Measurements from ENCODE around the gene COASY. TPM values are rescaled to one million over a fixed set of nuclear protein-coding genes. Genes with fewer than 3 reads are reported as not detected.
A peak's percentile ranks its signal among the peaks of the same experiment; 100 is the strongest.

The COASY gene
- total RNA-seq, 2 donors from 2014 or later: 52.6 to 80.5 TPM

GRCh38 chr17:42527932-42528331, 34.0 kb upstream of the COASY start:
- Histone ChIP-seq H3K4me3 (no peak overlapping the region), H3K36me3 (no peaks in the 10 kb centered on the region), H3K9me3 (no peaks in the 10 kb centered on the region), H3K27me3 (replicated peaks; ENCODE audit: insufficient read depth) (no peaks in the 10 kb centered on the region), H3K27ac (no peak overlapping the region), H3K4me1 (replicated peaks) (peaks cover 4% of the 10 kb centered on the region)
- TF ChIP-seq CTCF (IDR thresholded peaks at IDR 0.05): no peak
- no peak for TF ChIP-seq POLR2A (IDR thresholded peaks at IDR 0.05)
- no peak for TF ChIP-seq POLR2AphosphoS5 (IDR thresholded peaks at IDR 0.05)
- intact Hi-C loops (cut with DNase I): loop anchor here (2.0 kb wide), 1 partner anchor 203 kb away; no protein-coding TSS in a partner anchor
- WGBS: 94% methylated on average over 6 of the region's 6 CpGs
- DNase-seq (ENCODE audit: low spot score): no peak

DNA sequence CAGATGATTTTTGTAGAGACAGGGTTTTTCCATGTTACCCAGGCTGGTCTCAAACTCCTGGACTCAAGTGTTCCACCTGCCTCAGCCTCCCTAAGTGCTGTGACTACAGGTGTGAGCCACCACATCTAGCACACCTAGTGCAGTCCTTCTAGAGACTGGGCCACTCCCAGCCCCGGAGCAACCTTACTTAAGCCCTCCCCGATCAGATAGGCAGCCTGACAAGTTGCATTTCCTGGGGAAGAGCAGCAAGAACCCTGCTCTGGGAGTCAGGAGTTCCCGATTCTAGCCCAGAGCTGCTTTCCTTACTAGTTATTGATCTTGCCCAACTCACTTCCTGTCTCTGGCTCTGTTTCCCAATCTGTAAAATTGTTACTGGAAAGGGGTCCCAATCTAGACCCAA, 32.9 kb upstream of the COASY start:
- intact Hi-C loops (cut with DNase I): no loop called here
- Histone ChIP-seq H3K9me3 (no peaks in the 10 kb centered on the region), H3K4me1 (replicated peaks) (peaks cover 4% of the 10 kb centered on the region), H3K27me3 (replicated peaks; ENCODE audit: insufficient read depth) (no peaks in the 10 kb centered on the region), H3K27ac (no peak overlapping the region), H3K4me3 (no peak overlapping the region), H3K36me3 (no peaks in the 10 kb centered on the region)
- 81% methylated on average over 3 of the region's 3 CpGs for WGBS
- no peak for DNase-seq (ENCODE audit: low spot score)
- TF ChIP-seq POLR2AphosphoS5 (IDR thresholded peaks at IDR 0.05) (no peak), CTCF (IDR thresholded peaks at IDR 0.05) (no peak)

- Histone ChIP-seq H3K9me3 (no peaks in the 10 kb centered on the region), H3K36me3 (no peaks in the 10 kb centered on the region), H3K4me1 (replicated peaks) (peaks cover 4% of the 10 kb centered on the region), H3K27ac (peak overlapping the region; percentile 44 to 85), H3K27me3 (replicated peaks; ENCODE audit: insufficient read depth) (no peaks in the 10 kb centered on the region), H3K4me3 (no peak overlapping the region)
- TF ChIP-seq POLR2A (IDR thresholded peaks at IDR 0.05): no peak
- TF ChIP-seq POLR2AphosphoS5 (IDR thresholded peaks at IDR 0.05): peak; percentile 11
- no peak for TF ChIP-seq CTCF (IDR thresholded peaks at IDR 0.05)
- intact Hi-C loops (cut with DNase I): no loop called here
- 89% methylated on average over 2 of the region's 2 CpGs for WGBS
- no peak for DNase-seq (ENCODE audit: low spot score)
Measured at GRCh38 chr17:42530952-42531454, 30.9 kb upstream of the COASY start.

DNA sequence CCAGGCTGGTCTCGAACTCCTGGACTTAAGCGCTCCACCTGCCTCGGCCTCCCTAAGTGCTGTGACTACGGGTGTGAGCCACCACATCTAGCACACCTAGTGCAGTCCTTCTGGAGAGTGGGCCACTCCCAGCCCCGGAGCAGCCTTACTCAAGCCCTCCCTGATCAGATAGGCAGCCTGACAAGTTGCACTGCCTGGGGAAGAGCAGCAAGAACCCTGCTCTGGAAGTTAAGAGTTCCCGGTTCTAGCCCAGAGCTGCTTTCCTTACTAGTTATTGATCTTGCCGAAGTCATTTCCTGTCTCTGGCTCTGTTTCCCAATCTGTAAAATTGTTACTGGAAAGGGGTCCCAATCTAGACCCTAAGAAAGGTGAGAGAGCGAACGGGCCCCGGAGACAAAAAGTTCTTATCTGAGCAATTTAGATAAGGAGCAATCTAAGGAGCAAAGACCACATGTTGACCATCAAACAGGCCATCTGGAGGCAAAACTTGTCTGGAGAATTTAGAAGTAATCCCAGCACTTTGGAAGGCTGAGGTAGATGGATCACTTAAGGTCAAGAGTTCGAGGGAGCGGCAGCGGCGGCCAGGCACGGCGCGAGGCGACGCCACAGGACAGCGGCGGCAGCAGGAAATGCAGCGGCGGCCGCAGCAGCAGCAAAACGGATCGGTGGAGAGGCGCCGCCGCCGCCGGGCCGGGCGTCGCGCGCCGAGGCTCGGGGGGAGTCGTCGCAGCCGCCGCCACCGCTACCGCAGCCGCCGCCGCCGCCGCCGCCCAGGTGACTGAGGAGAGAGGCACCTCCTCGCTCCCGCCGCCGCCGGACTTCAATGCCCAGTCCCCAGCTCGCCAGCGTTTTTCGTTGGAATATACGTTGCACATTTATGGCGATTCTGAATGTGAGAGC, 30.2 kb upstream of the COASY start:
- 13% methylated on average over 60 of the region's 60 CpGs for WGBS
- no peak for DNase-seq (ENCODE audit: low spot score)
- no peaks in the 10 kb centered on the region for H3K36me3 ChIP-seq
- H3K27ac ChIP-seq: peak overlapping the region; percentile 82 to 85
- H3K27me3 ChIP-seq (replicated peaks; ENCODE audit: insufficient read depth): no peaks in the 10 kb centered on the region
- intact Hi-C loops (cut with DNase I): no loop called here
- TF ChIP-seq POLR2A (IDR thresholded peaks at IDR 0.05) (peak; percentile 25), POLR2AphosphoS5 (IDR thresholded peaks at IDR 0.05) (no peak), CTCF (IDR thresholded peaks at IDR 0.05) (peak; percentile 21 to 75 (median 52))
- H3K9me3 ChIP-seq: no peaks in the 10 kb centered on the region
- H3K4me1 ChIP-seq (replicated peaks): peaks cover 4% of the 10 kb centered on the region
- H3K4me3 ChIP-seq: peak overlapping the region; percentile 41 to 43

All from prostate gland (tissue), 2 donors.